ENCODE results near the gene PPP2R5B. TPM values are rescaled to one million over a fixed set of nuclear protein-coding genes. Genes with fewer than 3 reads are reported as not detected.

Gene PPP2R5B
- polyA plus RNA-seq, 1 experiment: 18.5 TPM

DNA sequence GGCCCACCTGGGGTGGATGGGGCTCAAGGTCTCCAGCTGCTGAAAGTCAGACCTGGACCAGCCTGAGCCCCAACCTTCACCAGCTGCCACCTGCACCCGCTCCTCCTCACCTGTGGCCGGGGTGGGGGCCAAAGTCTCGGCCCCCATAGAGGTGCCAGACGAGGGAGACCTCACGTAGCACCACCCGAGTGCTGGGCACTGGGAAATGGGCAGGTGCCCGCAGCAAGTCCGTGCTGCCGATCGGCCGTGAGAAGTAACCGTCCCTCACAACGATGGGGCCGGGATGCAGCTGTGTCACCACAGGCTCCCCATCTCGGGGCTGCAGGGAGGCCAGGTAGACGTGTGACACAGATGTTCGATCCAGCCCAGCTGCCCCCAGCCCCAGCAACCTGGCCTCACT, 23.7 kb upstream of the PPP2R5B start:
- ChIA-PET POLR2A (no interaction called here), CTCF (interaction anchor here (1.0 to 29.7 kb wide), 2 partner anchors 11 to 44 kb away, joined by 4 to 797 read pairs; partner anchors contain the start of gene CDC42BPG)
- TF ChIP-seq, protein P1, sequence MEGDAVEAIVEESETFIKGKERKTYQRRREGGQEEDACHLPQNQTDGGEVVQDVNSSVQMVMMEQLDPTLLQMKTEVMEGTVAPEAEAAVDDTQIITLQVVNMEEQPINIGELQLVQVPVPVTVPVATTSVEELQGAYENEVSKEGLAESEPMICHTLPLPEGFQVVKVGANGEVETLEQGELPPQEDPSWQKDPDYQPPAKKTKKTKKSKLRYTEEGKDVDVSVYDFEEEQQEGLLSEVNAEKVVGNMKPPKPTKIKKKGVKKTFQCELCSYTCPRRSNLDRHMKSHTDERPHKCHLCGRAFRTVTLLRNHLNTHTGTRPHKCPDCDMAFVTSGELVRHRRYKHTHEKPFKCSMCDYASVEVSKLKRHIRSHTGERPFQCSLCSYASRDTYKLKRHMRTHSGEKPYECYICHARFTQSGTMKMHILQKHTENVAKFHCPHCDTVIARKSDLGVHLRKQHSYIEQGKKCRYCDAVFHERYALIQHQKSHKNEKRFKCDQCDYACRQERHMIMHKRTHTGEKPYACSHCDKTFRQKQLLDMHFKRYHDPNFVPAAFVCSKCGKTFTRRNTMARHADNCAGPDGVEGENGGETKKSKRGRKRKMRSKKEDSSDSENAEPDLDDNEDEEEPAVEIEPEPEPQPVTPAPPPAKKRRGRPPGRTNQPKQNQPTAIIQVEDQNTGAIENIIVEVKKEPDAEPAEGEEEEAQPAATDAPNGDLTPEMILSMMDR (IDR thresholded peaks at IDR 0.05; ENCODE audit: insufficient read depth, low read depth, low read length): no peak
- H3K27me3 ChIP-seq (ENCODE audit: control insufficient read depth, insufficient read depth, low read length): no peaks in the 10 kb centered on the region
- H3K36me3 ChIP-seq (ENCODE audit: control insufficient read depth, insufficient read depth, low read length): peaks cover 32% of the 10 kb centered on the region
- no peak for DNase-seq (ENCODE audit: low read depth)
- no peak overlapping the region for H3K4me3 ChIP-seq (ENCODE audit: low read depth, low read length)

DNA sequence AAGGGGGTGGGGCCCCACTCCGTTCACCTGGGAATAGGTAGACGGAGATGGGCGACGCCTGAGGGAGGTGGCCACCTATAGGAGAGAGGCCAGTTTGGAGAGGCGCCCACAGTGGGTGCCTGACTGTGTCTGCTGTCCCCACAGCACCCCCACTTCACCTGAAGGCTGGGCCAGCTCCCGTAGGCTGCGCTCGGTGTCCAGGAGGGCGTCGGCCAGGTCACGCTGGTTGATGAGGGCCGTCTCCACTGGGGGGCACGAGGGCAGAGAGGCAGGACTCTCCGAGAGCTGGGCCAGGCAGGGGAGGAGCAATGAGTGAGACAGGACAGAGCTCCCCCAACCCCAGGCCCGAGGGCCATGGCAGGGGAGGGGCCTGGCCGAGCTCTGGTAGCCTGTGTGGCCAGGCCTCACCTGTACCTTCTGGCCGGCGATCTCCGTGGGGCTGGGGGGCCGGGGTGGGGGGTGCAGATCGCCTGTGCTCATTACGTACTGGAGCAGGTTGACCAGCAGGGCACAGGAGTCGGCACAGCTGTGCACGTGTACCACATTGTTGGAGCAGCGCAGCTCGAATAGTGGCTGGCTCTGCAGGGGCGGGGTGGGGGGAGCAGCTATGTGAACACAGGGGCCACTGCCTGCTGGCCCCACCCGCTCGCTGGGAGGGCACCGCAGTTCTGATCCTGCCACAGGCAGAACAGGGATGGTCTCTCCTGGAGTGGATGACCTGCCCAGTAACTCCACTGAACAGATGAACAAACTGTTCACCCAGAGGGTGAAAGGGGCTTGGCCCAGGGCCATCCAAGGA, 22.2 kb upstream of the PPP2R5B start:
- ChIA-PET POLR2A (no interaction called here), CTCF (interaction anchor here (0.6 kb wide), 1 partner anchor 55 kb away, joined by 3 read pairs; no protein-coding TSS in a partner anchor)
- no peaks in the 10 kb centered on the region for H3K27me3 ChIP-seq (ENCODE audit: control insufficient read depth, insufficient read depth, low read length)
- no peak overlapping the region for H3K4me3 ChIP-seq (ENCODE audit: low read depth, low read length)
- TF ChIP-seq, protein P1 (IDR thresholded peaks at IDR 0.05; ENCODE audit: insufficient read depth, low read depth, low read length): no peak
- H3K36me3 ChIP-seq (ENCODE audit: control insufficient read depth, insufficient read depth, low read length): peaks cover 42% of the 10 kb centered on the region
- DNase-seq (ENCODE audit: low read depth): no peak

DNA sequence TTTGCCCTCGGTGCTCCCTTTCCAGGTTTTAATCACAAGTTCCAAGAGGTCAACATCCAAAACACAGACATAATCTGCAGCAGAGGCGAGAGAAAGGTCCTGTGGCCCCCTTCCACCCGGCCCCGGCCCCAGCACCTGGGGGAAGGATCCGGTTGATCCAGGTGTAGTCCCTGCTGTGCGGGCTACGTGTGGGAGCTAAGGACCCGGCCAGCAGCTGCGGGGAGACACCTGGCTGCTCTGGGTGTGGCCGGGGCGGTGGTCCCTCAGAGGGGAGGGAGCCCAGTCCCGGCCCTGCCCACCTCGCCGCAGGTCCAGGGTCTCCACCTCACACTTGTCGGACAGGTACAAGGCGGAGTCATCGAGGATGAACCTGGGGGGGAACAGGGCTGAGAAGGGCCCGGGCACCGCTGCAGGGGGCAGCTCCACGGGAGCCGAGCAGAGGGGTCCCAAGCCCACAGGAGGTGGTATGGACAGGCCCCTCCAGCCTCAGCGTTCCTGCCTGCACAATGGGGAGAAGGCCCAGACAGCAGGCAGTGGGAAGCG, 21.1 kb upstream of the PPP2R5B start:
- Histone ChIP-seq H3K36me3 (ENCODE audit: control insufficient read depth, insufficient read depth, low read length) (peaks cover 43% of the 10 kb centered on the region), H3K4me3 (ENCODE audit: low read depth, low read length) (no peak overlapping the region), H3K27me3 (ENCODE audit: control insufficient read depth, insufficient read depth, low read length) (no peaks in the 10 kb centered on the region)
- CTCF ChIA-PET: interaction anchor here (1.0 kb wide), 1 partner anchor 9 kb away, joined by 6 read pairs; no protein-coding TSS in a partner anchor
- TF ChIP-seq, protein P1 (IDR thresholded peaks at IDR 0.05; ENCODE audit: insufficient read depth, low read depth, low read length): no peak
- no peak for DNase-seq (ENCODE audit: low read depth)
- POLR2A ChIA-PET: no interaction called here

DNA sequence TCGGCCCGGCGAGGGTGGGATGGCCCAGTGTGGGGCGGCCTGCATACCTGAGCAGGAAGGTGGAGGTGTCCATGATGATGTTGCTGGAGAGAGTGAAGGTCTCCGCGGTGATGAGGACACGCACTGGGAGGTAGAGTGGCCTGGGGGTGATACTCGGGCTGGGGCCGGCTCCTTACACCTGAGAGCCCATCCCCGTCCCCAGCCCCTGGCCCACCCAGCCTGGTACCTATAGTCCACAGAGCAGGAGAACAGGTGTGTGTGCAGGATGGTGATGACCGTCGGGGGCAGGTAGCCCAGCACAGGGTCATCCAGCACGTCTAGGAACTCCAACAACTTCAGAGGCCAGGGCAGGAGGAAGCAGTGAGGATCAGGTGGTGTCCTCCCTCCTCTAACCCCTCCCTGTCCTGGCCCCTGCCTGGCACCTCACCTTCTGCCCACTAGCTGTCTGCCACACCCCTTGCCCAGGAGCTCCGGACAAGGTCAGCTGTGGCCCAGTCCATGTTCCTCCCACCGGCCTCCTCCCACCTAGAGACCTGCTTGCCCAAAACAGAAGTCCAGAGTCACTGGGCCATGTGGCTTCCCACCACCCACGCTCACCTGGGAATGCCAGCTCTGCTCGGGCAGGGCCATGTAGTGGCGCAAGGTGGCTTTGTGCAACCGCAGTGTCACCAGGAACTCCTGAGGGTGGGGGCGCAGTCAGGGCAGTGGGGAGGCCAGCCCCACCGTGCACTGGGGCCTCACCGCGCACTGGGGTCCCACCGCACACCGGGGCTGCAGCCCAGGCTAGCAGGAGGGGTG, 18.8 kb upstream of the PPP2R5B start:
- no peaks in the 10 kb centered on the region for H3K27me3 ChIP-seq (ENCODE audit: control insufficient read depth, insufficient read depth, low read length)
- TF ChIP-seq, protein P1 (IDR thresholded peaks at IDR 0.05; ENCODE audit: insufficient read depth, low read depth, low read length): no peak
- H3K4me3 ChIP-seq (ENCODE audit: low read depth, low read length): no peak overlapping the region
- DNase-seq (ENCODE audit: low read depth): no peak
- ChIA-PET POLR2A (no interaction called here), CTCF (interaction anchor here (0.6 to 0.9 kb wide), 2 partner anchors 14 to 59 kb away, joined by 3 to 5 read pairs; no protein-coding TSS in a partner anchor)
- peaks cover 51% of the 10 kb centered on the region for H3K36me3 ChIP-seq (ENCODE audit: control insufficient read depth, insufficient read depth, low read length)

DNA sequence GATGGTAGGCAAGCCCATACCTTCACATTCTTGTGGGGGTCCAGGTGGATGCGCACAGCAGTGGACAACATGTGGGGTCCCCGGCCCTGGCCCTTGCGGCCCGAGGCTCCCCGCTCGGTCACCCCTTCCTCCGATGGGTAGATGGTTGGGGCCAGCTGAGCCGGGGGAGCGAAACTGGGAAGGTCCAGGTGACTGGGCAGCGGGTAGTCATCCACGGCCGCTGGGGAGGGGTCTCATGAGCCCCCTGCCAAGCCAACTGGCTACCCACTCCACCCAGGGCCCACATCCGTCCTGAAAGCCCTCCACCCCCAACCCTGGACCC, 18.2 kb upstream of the PPP2R5B start:
- TF ChIP-seq, protein P1 (IDR thresholded peaks at IDR 0.05; ENCODE audit: insufficient read depth, low read depth, low read length): no peak
- no peak for DNase-seq (ENCODE audit: low read depth)
- POLR2A ChIA-PET: no interaction called here
- CTCF ChIA-PET: interaction anchor here (0.6 to 0.9 kb wide), 2 partner anchors 13 to 60 kb away, joined by 3 to 5 read pairs; no protein-coding TSS in a partner anchor
- H3K36me3 ChIP-seq (ENCODE audit: control insufficient read depth, insufficient read depth, low read length): peaks cover 54% of the 10 kb centered on the region
- no peaks in the 10 kb centered on the region for H3K27me3 ChIP-seq (ENCODE audit: control insufficient read depth, insufficient read depth, low read length)
- no peak overlapping the region for H3K4me3 ChIP-seq (ENCODE audit: low read depth, low read length)
